Measurements from ENCODE around the gene NAT14.

- TF ChIP-seq POLR2A (IDR thresholded peaks at IDR 0.05; ENCODE audit: low read length) (no peak), GATA1 (IDR thresholded peaks at IDR 0.05; ENCODE audit: low read depth, low read length) (no peak)
Observed at GRCh38 chr19:55487924-55488687, 3.1 kb downstream of the NAT14 start, which contains the start of gene SSC5D.
